ENCODE data around the gene CCL15. TPM values are rescaled to one million over a fixed set of nuclear protein-coding genes. Genes with fewer than 3 reads are reported as not detected.

CCL15 gene
- total and polyA plus RNA-seq, 2 of the 13 experiments (the other 11 are each of a cell fraction or from before 2014, with no cell fraction given): 29.2 to 45.9 TPM

GRCh38 chr17:36000732-36001109, 632 bp downstream of the CCL15 start (continued):
- no peak for TF ChIP-seq ZBTB26 (CRISPR knock-in tag; IDR thresholded peaks at IDR 0.05; ENCODE audit: borderline replicate concordance)

- 100% methylated on average over 1 of the region's 1 CpG for WGBS (ENCODE audit: low lambda C conversion rate)
These were observed 2.6 kb downstream of the CCL15 start for GRCh38 chr17:35998756-35999155.

GRCh38 chr17:35998018-35998545, 3.3 kb downstream of the CCL15 start:
- FAIRE-seq: no peak
- ChIA-PET CTCF (ENCODE audit: low intra/inter-chr PET ratio, low total read pairs) (no interaction called here), POLR2A (interaction anchor here (5.9 to 6.4 kb wide), 2 partner anchors 16 to 25 kb away, joined by 47 to 115 read pairs; partner anchors contain the start of gene CCL16)
- peaks cover 54% of the 10 kb centered on the region for H3K4me1 ChIP-seq (ENCODE audit: insufficient read depth, low read length)
- no peaks in the 10 kb centered on the region; a peak in 1 of 5 replicates for H3K27me3 ChIP-seq (ENCODE audit: control insufficient read depth in 1 of 2, insufficient read depth in 2 of 2, low read length in 2 of 2)
- no peak overlapping the region for H3K27ac ChIP-seq (ENCODE audit: extremely low read length, insufficient read depth, low read length)
- peaks cover 20% of the 10 kb centered on the region for H3K79me2 ChIP-seq (ENCODE audit: insufficient read depth, low read length)
- ATAC-seq: no peak
- BruUV-seq (replicated peaks): no TSS peak
- H3K9me3 ChIP-seq (ENCODE audit: low read length): no peaks in the 10 kb centered on the region
- peaks cover 5 to 16% of the 10 kb centered on the region in 2 experiments; a peak in 4 of 5 replicates for H3K36me3 ChIP-seq (replicated peaks in 1 of 2; ENCODE audit: control insufficient read depth in 1 of 2, insufficient read depth in 2 of 2, low read length in 2 of 2)
- no peak overlapping the region for H3K4me2 ChIP-seq (ENCODE audit: low read depth, low read length)
- intact Hi-C loops (cut with micrococcal nuclease; ENCODE audit: unreplicated experiment) (no loop called here), in situ Hi-C loops (cut with HindIII; ENCODE audit: extremely low pct_ligation_motif_present, low pct_unique_long_range_greater_than_20kb) (no loop called here)
- WGBS (ENCODE audit: low lambda C conversion rate): 95% methylated on average over 11 of the region's 11 CpGs
- H2AFZ ChIP-seq (ENCODE audit: low read length): no peak overlapping the region
- DNase-seq (ENCODE audit: low spot score): no peak
- no peaks in the 10 kb centered on the region for H4K20me1 ChIP-seq (ENCODE audit: insufficient read depth, low read length)
- no peak overlapping the region for H3K9ac ChIP-seq (ENCODE audit: insufficient read depth, low read depth, low read length)
- no peak overlapping the region for H3K4me3 ChIP-seq (replicated peaks in 1 of 3; ENCODE audit: insufficient read depth in 1 of 3, low read depth in 2 of 3, low read length in 3 of 3)
- TF ChIP-seq MTF1 (CRISPR knock-in tag; IDR thresholded peaks at IDR 0.05) (no peak), RFX3 (CRISPR knock-in tag; IDR thresholded peaks at IDR 0.05) (no peak), PPARG (CRISPR knock-in tag; conservative IDR thresholded peaks at IDR 0.05) (no peak), ZBTB26 (CRISPR knock-in tag; IDR thresholded peaks at IDR 0.05; ENCODE audit: borderline replicate concordance) (no peak), ZNF362 (CRISPR knock-in tag; IDR thresholded peaks at IDR 0.05; ENCODE audit: borderline replicate concordance) (no peak), ZNF337 (CRISPR knock-in tag; IDR thresholded peaks at IDR 0.05; ENCODE audit: borderline replicate concordance, low read depth) (no peak), ARID2 (CRISPR knock-in tag; IDR thresholded peaks at IDR 0.05; ENCODE audit: borderline replicate concordance) (no peak), SPEN (CRISPR knock-in tag; IDR thresholded peaks at IDR 0.05; ENCODE audit: low read depth) (no peak), ZNF343 (CRISPR knock-in tag; IDR thresholded peaks at IDR 0.05) (no peak), SMAD3 (CRISPR knock-in tag; IDR thresholded peaks at IDR 0.05) (no peak)

More at GRCh38 chr17:35998756-35999155, 2.6 kb downstream of the CCL15 start:
- intact Hi-C loops (cut with micrococcal nuclease; ENCODE audit: unreplicated experiment): no loop called here
- Histone ChIP-seq H3K9ac (ENCODE audit: insufficient read depth, low read depth, low read length) (no peak overlapping the region), H3K79me2 (ENCODE audit: insufficient read depth, low read length) (peaks cover 20% of the 10 kb centered on the region), H3K4me1 (ENCODE audit: insufficient read depth, low read length) (peaks cover 60% of the 10 kb centered on the region), H3K9me3 (ENCODE audit: low read length) (no peaks in the 10 kb centered on the region), H3K4me3 (replicated peaks in 1 of 3; ENCODE audit: insufficient read depth in 1 of 3, low read depth in 2 of 3, low read length in 3 of 3) (no peak overlapping the region), H3K27ac (ENCODE audit: extremely low read length, insufficient read depth, low read length) (no peak overlapping the region), H3K27me3 (ENCODE audit: control insufficient read depth in 1 of 2, insufficient read depth in 2 of 2, low read length in 2 of 2) (no peaks in the 10 kb centered on the region; a peak in 1 of 5 replicates), H3K36me3 (replicated peaks in 1 of 2; ENCODE audit: control insufficient read depth in 1 of 2, insufficient read depth in 2 of 2, low read length in 2 of 2) (peaks cover 5 to 12% of the 10 kb centered on the region in 2 experiments; a peak in 4 of 5 replicates), H4K20me1 (ENCODE audit: insufficient read depth, low read length) (no peaks in the 10 kb centered on the region), H2AFZ (ENCODE audit: low read length) (no peak overlapping the region), H3K4me2 (ENCODE audit: low read depth, low read length) (no peak overlapping the region)
- ChIA-PET POLR2A (interaction anchor here (1.5 to 6.4 kb wide), 5 partner anchors 8 to 26 kb away, joined by 8 to 131 read pairs (median 47); partner anchors contain the start of gene CCL16), CTCF (ENCODE audit: low intra/inter-chr PET ratio, low total read pairs) (no interaction called here)
- DNase-seq (ENCODE audit: low spot score) (no peak), ATAC-seq (no peak), FAIRE-seq (no peak)
- BruUV-seq (replicated peaks): no TSS peak
- TF ChIP-seq YEATS4 (CRISPR knock-in tag; IDR thresholded peaks at IDR 0.05; ENCODE audit: borderline replicate concordance): no peak
- no peak for TF ChIP-seq ZSCAN9 (CRISPR knock-in tag; IDR thresholded peaks at IDR 0.05; ENCODE audit: borderline replicate concordance)
- TF ChIP-seq IRX3 (CRISPR knock-in tag; IDR thresholded peaks at IDR 0.05; ENCODE audit: borderline replicate concordance, low read depth): no peak
- TF ChIP-seq ELF3 (CRISPR knock-in tag; IDR thresholded peaks at IDR 0.05): no peak
- no peak for TF ChIP-seq ZNF777 (CRISPR knock-in tag; IDR thresholded peaks at IDR 0.05)
- TF ChIP-seq RBM39 (IDR thresholded peaks at IDR 0.05; ENCODE audit: low read depth, low read length, poor library complexity, severe bottlenecking): no peak
- TF ChIP-seq ZNF335 (CRISPR knock-in tag; IDR thresholded peaks at IDR 0.05): no peak
- in situ Hi-C loops (cut with HindIII; ENCODE audit: extremely low pct_ligation_motif_present, low pct_unique_long_range_greater_than_20kb): no loop called here
